Fibroblast of skin of scalp (primary cell): Measurements from ENCODE around the gene ARHGAP8. TPM values are rescaled to one million over a fixed set of nuclear protein-coding genes. Genes with fewer than 3 reads are reported as not detected.

Experiments
- DNase-seq: peaks from one replicate; pipeline ENCODE4 v3.0.0-alpha.2; 2013
- polyA plus RNA-seq, 2 experiments: library from polyadenylated mRNA; unstranded; fragments of 120-200 nt; gene quantifications; one replicate each; pipeline ENCODE4 v1.2.1, GENCODE V29; 2013; ENCODE audit not compliant: insufficient read length in 2 of 2

The ARHGAP8 gene
- not detected for polyA plus RNA-seq (2013, experiment 1 of 2; ENCODE audit: insufficient read length)
- polyA plus RNA-seq (2013, experiment 2 of 2; ENCODE audit: insufficient read length): 0.65 TPM

GRCh38 chr22:44752285-44753188 is at the start of gene ARHGAP8:
TSS of gene ARHGAP8 (plus strand) at chr22:44752575. CDS start at chr22:44786528, 33,953 bp downstream.
- DNase-seq: no peak

GRCh38 chr22:44703255-44703870 is 49.0 kb upstream of the ARHGAP8 start:
- no peak for DNase-seq

- DNase-seq: no peak
These were observed 48.0 kb upstream of the ARHGAP8 start for GRCh38 chr22:44704159-44705021.

DNA sequence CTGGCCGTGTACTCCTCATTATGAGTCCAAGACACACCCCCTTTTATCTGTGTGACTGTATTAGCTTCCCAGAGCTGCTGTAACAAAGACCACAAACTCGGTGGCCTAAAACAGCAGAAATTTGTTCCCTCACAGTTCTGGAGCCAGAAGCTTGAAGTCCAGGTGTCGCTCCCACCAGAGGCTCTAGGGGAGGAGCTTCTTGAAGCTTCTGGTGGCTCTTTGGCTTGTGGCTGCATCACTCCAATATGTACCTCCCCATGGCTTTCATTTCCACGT is 47.4 kb upstream of the ARHGAP8 start:
- DNase-seq: no peak

GRCh38 chr22:44706488-44706887 is 45.9 kb upstream of the ARHGAP8 start:
- DNase-seq: no peak

DNA sequence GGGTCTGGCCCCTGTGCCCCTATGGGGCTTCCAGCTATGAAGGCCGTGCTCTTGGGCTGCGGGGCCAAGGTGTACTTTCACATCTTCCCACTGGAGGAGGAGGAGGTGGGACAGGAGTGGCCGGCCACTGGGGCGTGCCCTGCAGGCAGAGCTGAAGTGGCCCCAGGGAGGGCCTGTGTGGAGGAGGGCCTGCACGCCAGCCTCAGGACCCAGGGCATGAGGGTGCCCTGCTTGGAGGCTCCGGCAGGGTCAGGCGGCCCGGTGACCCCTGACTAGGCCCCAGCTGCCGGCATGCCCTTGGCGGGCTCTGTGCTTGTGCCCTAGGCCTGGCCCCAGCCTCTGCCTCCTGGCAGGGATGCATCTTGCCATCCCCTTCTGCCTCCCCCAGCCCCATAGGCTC is 45.2 kb upstream of the ARHGAP8 start:
- no peak for DNase-seq

DNA sequence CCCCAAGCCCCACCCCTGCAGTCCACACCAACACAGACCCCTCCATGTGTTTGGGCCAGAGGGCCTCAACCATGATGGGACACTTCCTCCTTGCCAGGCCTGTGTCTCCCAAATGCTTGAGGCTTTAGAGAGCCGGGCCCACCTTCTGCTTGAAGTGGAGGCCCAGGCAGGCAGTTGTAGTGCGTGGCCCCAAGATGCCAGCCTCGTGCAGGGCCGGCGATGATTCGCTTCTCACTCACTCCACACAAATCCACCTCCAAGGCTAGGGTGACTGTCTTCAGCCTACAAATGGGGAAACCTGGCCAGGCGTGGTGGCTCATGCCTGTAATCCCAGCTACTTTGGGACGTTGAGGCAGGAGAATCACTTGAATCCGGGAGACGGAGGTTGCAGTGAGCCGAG is 44.6 kb upstream of the ARHGAP8 start:
- no peak for DNase-seq

DNA sequence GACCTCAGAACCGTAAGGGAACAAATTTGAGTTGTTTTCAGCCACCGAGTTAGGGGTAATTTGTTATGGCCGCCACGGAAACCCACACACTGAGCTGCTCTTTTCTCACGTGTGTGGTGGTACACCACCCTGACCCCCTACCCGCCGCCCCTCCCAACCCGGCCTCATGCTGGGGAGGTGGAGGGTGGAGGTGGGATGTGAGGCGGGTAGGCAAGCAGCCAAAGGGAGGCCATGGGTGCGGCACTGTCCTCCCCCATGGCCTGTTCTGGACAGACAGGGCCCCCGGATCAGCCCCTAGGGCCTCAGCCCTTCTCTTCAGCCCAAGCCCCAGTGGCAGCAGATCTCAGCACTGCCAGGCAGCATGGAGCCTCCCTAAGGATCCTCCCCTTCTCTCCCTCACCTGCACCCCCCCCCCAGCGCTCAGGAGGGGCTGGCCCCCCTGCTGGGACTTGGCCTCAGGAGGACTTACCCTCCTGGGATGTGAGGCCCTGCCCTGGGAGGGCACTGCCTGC is 42.4 kb upstream of the ARHGAP8 start:
- no peak for DNase-seq

DNA sequence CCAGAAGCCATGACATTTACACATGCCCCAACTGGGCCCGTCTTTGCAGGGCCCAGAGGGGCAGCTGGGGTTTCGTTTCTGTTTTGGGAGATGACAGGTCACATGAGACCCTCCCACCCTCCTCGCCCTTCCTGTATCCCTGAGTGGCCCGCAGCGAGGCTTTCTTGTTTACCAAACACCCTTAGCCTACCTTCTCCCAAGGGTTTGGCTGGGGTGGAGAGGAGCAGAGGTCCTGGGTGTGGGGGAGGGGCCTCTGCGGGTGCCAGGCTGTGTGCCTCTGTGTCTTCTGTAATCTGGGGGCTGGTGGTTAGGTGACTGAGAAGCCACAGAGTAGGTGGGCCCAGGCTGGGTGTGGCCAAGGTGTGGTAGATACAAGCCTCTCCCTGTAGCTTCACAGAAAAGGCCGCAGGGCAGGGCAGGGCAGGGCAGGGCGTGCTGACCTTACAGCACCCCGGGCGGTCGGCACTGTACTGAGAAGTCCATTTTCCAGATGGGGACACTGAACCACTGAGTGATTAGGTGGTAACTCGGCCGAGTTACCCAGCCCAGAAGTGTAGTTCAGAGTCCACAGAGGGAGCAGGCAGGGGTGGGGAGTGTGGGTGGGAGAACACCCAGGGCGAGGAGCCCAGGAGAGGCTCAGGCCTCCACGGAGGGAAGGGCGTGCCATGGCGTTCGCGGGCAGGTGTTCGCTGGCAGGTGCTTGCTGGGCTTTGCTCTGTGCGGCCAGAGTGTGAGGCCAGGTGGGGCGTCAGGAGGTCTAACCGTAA is 41.7 kb upstream of the ARHGAP8 start:
- no peak for DNase-seq

- no peak for DNase-seq
These were observed 41.2 kb upstream of the ARHGAP8 start for GRCh38 chr22:44711241-44711560.

- DNase-seq: no peak
These were observed 40.5 kb upstream of the ARHGAP8 start for GRCh38 chr22:44711690-44712555.

DNA sequence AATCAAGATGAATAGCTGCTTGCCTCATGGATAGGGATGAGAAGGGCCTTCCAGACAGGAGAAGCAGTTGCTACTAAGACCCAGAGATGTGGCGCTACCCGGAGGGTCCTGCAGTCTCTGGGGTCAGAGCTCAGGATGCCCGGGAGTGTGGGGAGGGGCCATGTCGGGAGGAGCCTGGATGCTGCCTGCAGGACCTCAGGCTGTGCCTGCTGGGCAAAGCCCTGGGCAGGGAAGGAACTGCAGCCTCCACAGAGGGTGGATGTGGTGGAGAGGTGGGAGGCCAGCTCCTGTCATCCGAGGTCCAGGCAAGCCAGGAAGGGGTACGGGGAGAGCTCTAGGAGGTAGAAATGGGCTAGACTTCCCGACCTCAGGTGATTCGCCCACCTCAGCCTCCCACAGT is 39.4 kb upstream of the ARHGAP8 start:
- no peak for DNase-seq

- DNase-seq: no peak
These were observed 37.5 kb upstream of the ARHGAP8 start for GRCh38 chr22:44714703-44715350.

GRCh38 chr22:44718418-44718817 is 34.0 kb upstream of the ARHGAP8 start:
- DNase-seq: no peak

- DNase-seq: no peak
These were observed 32.6 kb upstream of the ARHGAP8 start for GRCh38 chr22:44719586-44720368.

DNA sequence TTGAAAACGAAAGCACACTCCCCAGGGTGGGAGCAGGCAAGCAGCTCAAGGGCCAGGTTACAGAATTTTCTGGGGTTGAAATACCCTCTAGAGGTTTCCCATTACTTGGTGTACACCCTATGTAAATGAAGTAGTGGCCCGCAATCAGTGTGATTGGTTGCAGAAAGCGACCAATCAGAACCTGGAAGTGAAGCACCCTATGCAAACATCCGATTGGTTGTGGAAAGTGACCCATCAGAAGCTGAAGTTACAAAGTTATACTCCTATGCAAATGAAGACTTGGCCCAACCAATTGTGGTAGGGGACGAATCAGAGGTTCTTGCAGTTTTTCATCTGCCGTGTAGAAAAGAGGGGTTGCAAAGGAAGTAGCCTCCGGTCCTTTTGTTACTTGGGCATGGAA is 31.2 kb upstream of the ARHGAP8 start:
- no peak for DNase-seq

GRCh38 chr22:44722611-44723010 is 29.8 kb upstream of the ARHGAP8 start:
- DNase-seq: no peak

DNA sequence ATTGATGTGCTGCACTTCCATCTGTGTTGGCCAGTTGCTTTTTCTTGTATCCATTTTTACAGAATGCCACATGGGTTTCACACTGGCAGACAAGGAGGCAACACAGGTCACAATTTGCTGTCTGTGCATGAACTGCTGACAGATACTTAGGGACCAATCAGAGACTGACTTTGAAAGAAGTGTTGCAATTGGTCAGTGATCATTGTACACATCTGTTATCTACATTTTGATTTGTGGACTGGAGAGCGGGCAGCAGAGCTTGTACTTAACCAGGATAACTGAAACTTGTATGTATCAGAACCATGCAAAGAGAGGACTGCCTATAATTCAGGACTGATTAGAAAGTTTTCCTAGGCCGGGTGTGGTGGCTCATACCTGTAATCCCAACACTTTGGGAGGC is 28.6 kb upstream of the ARHGAP8 start:
- peak; percentile 32 for DNase-seq

GRCh38 chr22:44724416-44724815 is 28.0 kb upstream of the ARHGAP8 start:
- DNase-seq: no peak

- DNase-seq: no peak
These were observed 27.5 kb upstream of the ARHGAP8 start for GRCh38 chr22:44724859-44725258.
